HG03108 (cell line): ENCODE data around the gene DCAF8L2.
"Not testable (repeated sequence)": the region's sequence is repeated elsewhere in the genome, so short reads cannot be mapped to it uniquely, and the experiment has no call there.

Source experiments
- ATAC-seq: cut with Tn5 transposase; IDR thresholded peaks from one replicate; pipeline ENCODE4 v1.9.1; 2021; ENCODE audit warnings: moderate library complexity; ENCODE audit not compliant: unreplicated experiment

DCAF8L2 gene

GRCh38 chrX:27675493-27675892 lies 85.3 kb downstream of the DCAF8L2 start:
- ATAC-seq: no peak

DNA sequence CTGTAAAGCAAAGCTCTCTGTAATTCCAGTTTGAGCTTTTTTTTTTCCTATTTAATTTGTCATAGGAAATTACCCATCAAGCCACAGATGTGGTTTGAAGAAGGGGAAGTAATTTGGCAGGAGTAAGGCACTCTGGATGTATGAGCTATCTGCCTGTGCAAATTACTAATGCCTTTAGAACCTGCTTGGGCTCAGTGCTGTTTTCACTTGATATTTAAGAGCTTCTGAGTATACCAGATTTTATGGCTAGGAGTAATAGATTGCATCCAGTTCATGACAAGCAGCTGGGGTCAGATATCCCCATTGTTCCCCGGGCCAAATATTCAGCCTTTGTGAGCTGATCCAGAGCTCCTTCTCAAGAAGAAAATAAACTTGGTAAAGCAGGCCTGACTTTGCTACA lies 89.1 kb downstream of the DCAF8L2 start:
- ATAC-seq: no peak

DNA sequence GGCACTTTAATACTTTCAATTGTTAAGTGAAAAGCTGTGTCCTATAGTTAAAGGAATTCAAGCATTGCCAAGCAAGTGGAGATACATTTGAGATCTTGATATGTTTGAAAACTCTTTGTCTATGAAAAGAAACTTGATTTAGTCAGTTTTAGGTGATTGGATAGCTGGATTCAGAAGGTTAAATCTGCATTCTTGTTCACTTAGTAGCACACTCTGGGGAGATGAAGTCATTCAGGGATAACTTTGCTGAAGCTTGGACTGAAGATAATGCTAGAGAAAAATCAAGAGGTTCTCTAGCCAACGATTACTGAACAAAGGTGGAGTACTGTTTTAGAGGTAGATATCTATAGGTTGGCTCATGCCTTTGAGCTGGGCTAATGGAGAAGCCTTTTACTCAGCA lies 90.6 kb downstream of the DCAF8L2 start:
- ATAC-seq: no peak

DNA sequence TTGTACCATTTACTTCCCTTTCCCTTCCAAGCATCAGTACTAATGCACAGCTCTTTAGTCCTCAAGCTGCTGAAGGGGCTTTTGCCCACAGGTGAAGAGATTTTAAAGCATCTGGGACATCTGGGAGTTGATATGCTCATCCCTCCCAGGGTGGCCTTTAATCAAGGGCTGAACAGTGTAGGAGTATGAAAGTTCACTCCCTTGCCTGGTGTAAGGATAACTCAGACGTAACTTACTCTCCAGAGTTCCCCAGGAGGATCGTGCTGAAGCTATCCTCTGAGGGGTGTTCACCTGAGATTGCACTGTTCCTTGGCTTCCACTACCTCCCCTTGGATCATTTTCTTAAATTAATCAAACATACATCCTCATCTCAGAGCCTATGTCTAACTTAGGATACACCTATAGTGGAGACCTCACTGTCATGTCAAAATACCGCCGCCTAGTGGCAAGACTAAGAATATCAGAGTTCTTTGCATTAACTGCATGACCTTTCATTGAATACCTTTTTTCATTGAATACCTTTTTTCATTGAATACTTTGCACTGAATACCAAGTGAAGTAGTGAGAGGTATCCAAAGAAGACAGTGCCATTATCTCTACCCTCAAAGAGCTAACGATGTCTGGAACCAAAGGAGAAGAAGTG lies 93.5 kb downstream of the DCAF8L2 start:
- ATAC-seq: not testable (repeated sequence)

GRCh38 chrX:27694667-27695066 lies 104.5 kb downstream of the DCAF8L2 start:
- no peak for ATAC-seq

GRCh38 chrX:27706526-27706925 lies 116.4 kb downstream of the DCAF8L2 start:
- no peak for ATAC-seq

DNA sequence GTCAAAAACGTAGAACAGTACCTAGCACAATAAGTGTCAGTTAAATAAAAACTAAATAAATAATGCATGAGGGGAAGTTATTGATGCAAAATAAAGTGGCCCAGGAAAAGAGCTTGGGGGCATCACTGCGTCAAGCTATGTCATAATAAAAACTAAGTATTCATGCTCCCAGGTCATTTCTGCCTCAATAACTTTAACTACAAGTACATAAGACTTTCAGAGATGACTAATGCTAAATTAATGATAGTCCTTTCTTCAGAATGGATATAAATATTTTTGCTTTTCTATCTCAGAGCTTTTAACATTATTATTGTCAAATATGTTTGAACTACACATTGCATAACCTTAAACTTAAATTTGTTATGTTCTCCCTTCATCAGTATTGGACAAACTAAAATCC lies 125.5 kb downstream of the DCAF8L2 start:
- no peak for ATAC-seq

DNA sequence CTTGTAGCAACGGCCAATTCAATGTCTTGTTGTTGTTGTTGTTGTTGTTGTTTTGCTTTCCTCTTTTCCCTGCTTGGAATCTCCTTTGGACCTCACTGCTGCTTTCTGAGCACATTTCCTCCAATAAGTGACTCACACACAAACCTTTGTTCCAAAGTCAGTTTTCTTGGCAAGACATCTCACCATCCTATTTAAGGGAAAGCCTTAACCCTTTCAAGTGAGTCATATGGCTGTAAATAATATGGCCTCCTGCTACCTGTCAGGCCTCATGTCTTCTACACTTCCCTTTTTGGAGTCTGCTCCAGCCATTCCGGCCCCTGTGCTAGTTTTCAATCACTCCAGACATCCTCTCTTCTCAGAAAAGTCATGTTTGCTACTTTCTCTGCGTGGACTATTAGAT lies 138.1 kb downstream of the DCAF8L2 start:
- no peak for ATAC-seq

- no peak for ATAC-seq
Observed at GRCh38 chrX:27731962-27732361, 141.8 kb downstream of the DCAF8L2 start.

DNA sequence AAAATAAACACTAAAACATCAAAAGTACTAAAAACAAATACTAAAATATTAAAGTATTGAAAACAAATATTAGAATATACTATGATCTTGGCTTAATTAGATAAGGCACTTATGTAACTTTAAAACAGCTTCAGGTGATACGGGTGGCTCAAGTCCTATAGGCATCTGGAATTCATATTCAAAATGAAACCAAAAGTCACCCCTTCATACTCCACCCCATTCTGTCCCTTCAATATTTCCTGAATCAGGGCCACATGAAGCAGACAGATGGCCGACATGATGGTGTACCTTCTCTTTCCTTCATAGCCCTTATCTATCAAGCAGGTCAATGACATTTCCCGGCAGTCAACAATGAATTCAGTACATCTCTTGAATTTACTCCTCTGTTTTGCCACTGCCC lies 145.8 kb downstream of the DCAF8L2 start:
- ATAC-seq: no peak

GRCh38 chrX:27740933-27741332 lies 150.8 kb downstream of the DCAF8L2 start:
- no peak for ATAC-seq

- ATAC-seq: not testable (repeated sequence)
Observed at GRCh38 chrX:27743521-27743920, 153.4 kb downstream of the DCAF8L2 start.

DNA sequence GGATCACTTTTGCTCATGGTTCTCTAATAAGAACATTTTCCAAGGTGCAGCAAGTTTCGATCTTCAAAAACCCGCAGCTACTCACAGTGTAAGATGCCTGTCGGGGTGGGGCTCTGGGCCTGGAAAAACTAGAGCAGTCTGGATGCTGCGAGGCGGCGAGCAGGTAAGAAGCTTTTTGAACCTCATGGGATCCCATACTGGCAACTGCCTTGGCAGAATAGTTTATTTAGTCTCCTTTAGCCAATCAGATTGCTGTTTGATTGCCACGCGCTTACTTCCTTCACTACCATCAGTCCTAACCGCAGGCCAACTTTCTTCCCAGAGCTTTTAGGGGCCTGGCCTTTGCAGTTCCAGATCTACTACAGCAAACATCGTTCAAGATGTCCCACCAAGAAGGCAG lies 156.4 kb downstream of the DCAF8L2 start:
- ATAC-seq: no peak

DNA sequence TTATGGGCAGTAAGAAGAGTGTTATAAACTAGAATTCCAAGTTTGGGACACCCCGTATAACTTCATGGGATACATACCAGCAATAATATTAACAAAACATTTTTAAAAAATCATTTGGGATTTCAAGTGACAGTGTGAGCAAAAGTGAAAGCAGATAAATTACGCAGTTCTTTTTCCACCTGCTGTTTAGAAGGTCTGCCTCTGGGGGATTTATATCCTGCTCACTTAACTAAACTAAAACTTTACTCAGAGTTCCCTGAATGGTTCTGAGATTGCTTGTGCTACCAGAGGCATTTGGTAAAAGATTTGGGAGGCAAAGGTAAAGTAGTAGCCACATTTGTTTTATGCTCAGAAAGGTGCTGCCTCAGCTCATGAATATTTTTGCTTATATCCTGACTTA lies 160.2 kb downstream of the DCAF8L2 start:
- ATAC-seq: not testable (repeated sequence)

DNA sequence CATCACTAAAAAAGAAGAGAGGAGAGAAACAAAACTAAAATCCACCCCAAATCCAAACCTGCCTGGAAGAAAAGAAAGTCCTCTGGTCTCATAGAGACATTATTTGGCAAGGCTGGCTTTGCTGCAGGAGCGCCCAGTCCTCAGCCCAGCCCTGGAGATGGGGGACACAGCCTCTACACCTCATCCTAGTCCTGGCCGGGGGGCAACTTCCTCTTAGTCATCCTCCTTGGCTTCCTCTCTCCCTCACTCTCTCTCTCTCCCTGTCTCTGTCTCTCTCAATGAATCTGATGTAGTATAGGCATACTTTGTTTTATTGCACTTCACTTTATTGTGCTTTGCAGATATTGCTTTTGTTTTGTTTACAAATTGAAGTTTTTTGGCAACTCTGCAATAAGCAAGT lies 161.8 kb downstream of the DCAF8L2 start:
- no peak for ATAC-seq

DNA sequence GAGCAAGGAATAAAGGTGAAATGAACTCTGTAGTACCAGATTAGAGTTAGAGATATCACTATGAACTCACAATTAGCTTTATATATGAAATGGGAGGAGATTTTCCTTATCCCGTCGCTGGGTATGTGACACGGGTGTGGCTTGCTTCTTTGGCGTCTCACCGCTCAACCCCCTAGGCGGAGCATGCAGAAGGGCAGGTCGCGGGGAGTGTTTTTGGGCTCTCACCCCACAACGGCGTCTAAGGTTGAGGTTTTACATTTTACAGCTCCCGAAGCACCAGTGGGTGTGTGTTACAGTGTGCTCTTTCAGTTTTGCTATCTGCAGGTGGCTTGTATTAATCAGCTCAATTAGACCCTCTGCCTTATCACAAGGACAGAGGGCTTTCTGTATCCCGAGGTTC lies 175.6 kb downstream of the DCAF8L2 start:
- ATAC-seq: no peak

DNA sequence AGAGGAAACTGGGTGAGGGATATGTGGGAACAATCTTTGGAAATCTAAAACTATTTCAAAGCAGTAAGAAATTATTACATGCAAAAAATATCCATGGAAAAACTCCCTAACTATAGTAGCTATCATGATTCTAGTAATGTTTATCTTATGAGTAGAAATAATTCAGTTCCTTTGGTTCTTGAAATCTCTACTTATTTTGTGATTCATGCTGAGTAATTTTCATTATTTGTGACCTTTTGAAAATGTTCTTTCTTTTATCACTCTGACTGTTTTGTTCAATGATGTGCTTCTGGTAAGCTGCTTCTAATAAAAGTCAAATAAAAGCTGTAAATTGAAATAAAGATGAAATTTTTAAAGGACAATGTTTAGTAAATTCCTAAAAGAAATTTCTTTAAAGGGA lies 177.2 kb downstream of the DCAF8L2 start:
- no peak for ATAC-seq

- no peak for ATAC-seq
Observed at GRCh38 chrX:27775984-27776383, 185.8 kb downstream of the DCAF8L2 start.

DNA sequence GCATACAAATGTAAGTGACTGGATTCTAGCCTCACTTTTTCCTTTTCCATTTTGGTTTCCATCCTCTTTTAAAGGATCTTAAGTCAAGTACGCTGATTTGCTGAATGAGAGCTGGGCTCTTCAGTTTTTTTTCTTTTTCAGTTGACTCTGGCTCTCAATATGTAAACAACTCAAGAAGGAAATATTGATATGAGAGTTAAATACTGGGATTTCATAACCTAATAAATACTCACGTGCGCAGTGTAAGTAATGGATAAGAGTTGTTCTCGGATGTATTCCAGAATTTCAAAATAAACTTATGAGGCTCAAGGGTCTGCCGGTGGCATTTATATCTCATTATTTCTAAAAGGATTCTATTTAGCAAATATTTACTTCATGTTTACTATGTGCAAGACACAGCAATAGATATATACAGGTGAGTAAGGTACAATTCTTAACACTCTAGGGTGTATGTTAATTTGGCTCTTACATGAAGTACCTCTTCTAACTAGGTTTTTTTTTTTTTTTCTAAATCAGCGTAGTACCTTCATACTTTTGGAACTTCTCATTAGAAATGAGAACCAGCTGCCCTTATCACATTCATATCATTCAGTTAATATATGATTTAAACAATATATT lies 206.6 kb downstream of the DCAF8L2 start:
- no peak for ATAC-seq

- ATAC-seq: no peak
Observed at GRCh38 chrX:27797575-27797974, 207.4 kb downstream of the DCAF8L2 start.
